GM19043 (cell line): ENCODE results near the gene SATB2.
A peak's percentile ranks its signal among the peaks of the same experiment; 100 is the strongest.

ENCODE experiments used
- ATAC-seq: cut with Tn5 transposase; IDR thresholded peaks from one replicate; pipeline ENCODE4 v1.9.1; 2021; ENCODE audit warnings: low read depth; ENCODE audit not compliant: unreplicated experiment

The SATB2 gene

GRCh38 chr2:199466692-199467065 is 8.9 kb upstream of the SATB2 start:
- ATAC-seq: no peak

GRCh38 chr2:199465988-199466691 is 8.4 kb upstream of the SATB2 start:
- ATAC-seq: no peak

GRCh38 chr2:199465390-199465789 is 7.7 kb upstream of the SATB2 start:
- no peak for ATAC-seq

- no peak for ATAC-seq
Observed at GRCh38 chr2:199464606-199465352, 7.0 kb upstream of the SATB2 start.

GRCh38 chr2:199463708-199464605 is 6.2 kb upstream of the SATB2 start:
- ATAC-seq: no peak

GRCh38 chr2:199462956-199463692 is 5.4 kb upstream of the SATB2 start:
- no peak for ATAC-seq

GRCh38 chr2:199462347-199462955 is 4.7 kb upstream of the SATB2 start:
- no peak for ATAC-seq

- no peak for ATAC-seq
Observed at GRCh38 chr2:199461711-199462346, 4.1 kb upstream of the SATB2 start.

- ATAC-seq: no peak
Observed at GRCh38 chr2:199460846-199461710, 3.3 kb upstream of the SATB2 start.

- ATAC-seq: no peak
Observed at GRCh38 chr2:199460101-199460671, 2.4 kb upstream of the SATB2 start.

- peak; percentile 30 for ATAC-seq
Observed at GRCh38 chr2:199459286-199460100, 1.8 kb upstream of the SATB2 start.

- ATAC-seq: peak; percentile 25
Observed at GRCh38 chr2:199458806-199459285, 1.1 kb upstream of the SATB2 start.

- ATAC-seq: peak; percentile 12
Observed at GRCh38 chr2:199458009-199458805, 468 bp upstream of the SATB2 start.

GRCh38 chr2:199456383-199457146 is 1.2 kb downstream of the SATB2 start:
- no peak for ATAC-seq

- no peak for ATAC-seq
Observed at GRCh38 chr2:199455545-199456382, 2.0 kb downstream of the SATB2 start.
